Fibroblast of lung (primary cell): Measurements from ENCODE around the gene FANCD2OS.

ENCODE experiments used
- CTCF ChIP-seq, 2 donors: IDR thresholded peaks in 1 of 2; conservative IDR thresholded peaks in 1 of 2; 1 replicate in 1 of 2; 2 replicates in 1 of 2; pipeline ENCODE4 v1.5.1; 2011 to 2012; ENCODE audit warnings: low read length in 2 of 2, control low read depth in 1 of 2, inconsistent platforms in 1 of 2, low read depth in 1 of 2, mild to moderate bottlenecking in 1 of 2
- EZH2 ChIP-seq: IDR thresholded peaks from 2 replicates; pipeline ENCODE4 v1.5.1; 2012; ENCODE audit warnings: low read length, control low read depth, mild to moderate bottlenecking; ENCODE audit errors: missing control alignments

- no peak for TF ChIP-seq CTCF (conservative IDR thresholded peaks at IDR 0.05 in 1 of 2, IDR thresholded peaks at IDR 0.05 in 1 of 2; ENCODE audit: low read depth in 1 of 2, low read length in 2 of 2)
- no peak for TF ChIP-seq EZH2
Measured at GRCh38 chr3:10157031-10157430, 49.0 kb upstream of the FANCD2OS start.
